A549 (cell line): ENCODE data around the gene HSPB2.

Experiments
- CEBPB ChIP-seq, 2 experiments: fragments of >200 bp in 1 of 2; sonication (Bioruptor Twin) in 1 of 2; formaldehyde crosslinking in 1 of 2; IDR thresholded peaks; 2 replicates each; pipeline ENCODE4 v1.6.1; 2012 to 2016
- EP300 ChIP-seq, 2 experiments: fragments of >200 bp; sonication (Bioruptor Twin); formaldehyde crosslinking; IDR thresholded peaks; 2 replicates in 1 of 2; 3 replicates in 1 of 2; pipeline ENCODE4 v1.6.1; 2016 to 2017
- ESRRA ChIP-seq: fragments of 150-350 bp; IDR thresholded peaks from 2 replicates; pipeline ENCODE4 v1.6.1; 2014; ENCODE audit warnings: mild to moderate bottlenecking, low read length, borderline replicate concordance
- JUN ChIP-seq, 2 experiments: fragments of >200 bp; sonication (Bioruptor Twin); formaldehyde crosslinking; IDR thresholded peaks; 2 replicates in 1 of 2; 3 replicates in 1 of 2; pipeline ENCODE4 v1.6.1; 2016 to 2017
- KDM1A ChIP-seq: fragments of 200-600 bp; sonication (generic); IDR thresholded peaks from 2 replicates; pipeline ENCODE4 v1.6.1; 2016; ENCODE audit warnings: low read depth, mild to moderate bottlenecking
- NFE2L2 ChIP-seq: fragments of 150-350 bp; conservative IDR thresholded peaks from 2 replicates; pipeline ENCODE4 v1.6.1; 2014; ENCODE audit warnings: low read length
- POLR2A ChIP-seq: IDR thresholded peaks from 2 replicates; pipeline ENCODE4 v1.6.1; 2012; ENCODE audit warnings: mild to moderate bottlenecking, low read length
- RCOR1 ChIP-seq: fragments of 150-350 bp; IDR thresholded peaks from 2 replicates; pipeline ENCODE4 v1.6.1; 2014; ENCODE audit warnings: antibody characterized with exemption, low read length, low read depth
- SREBF2 ChIP-seq: fragments of 450-650 bp; IDR thresholded peaks from 2 replicates; pipeline ENCODE4 v1.6.1; 2014; ENCODE audit warnings: mild to moderate bottlenecking, moderate library complexity
- TF ChIP-seq, protein P1 (sequence below): fragments of >200 bp; sonication (Bioruptor Twin); formaldehyde crosslinking; IDR thresholded peaks from 3 replicates; pipeline ENCODE4 v1.5.1; 2016
- TF ChIP-seq, protein P2 (sequence below): fragments of 150-350 bp; IDR thresholded peaks from 2 replicates; pipeline ENCODE4 v1.6.1; 2014; ENCODE audit warnings: low read depth, mild to moderate bottlenecking, low read length
- TF ChIP-seq, protein P3 (sequence below): fragments of 200-600 bp; sonication (generic); IDR thresholded peaks from 2 replicates; pipeline ENCODE4 v1.6.1; 2016; ENCODE audit warnings: antibody characterized with exemption, mild to moderate bottlenecking, moderate library complexity
- TF ChIP-seq, protein P4 (sequence below): fragments of >200 bp; sonication (Bioruptor Twin); formaldehyde crosslinking; IDR thresholded peaks from 3 replicates; pipeline ENCODE4 v1.6.1; 2016
- TF ChIP-seq, protein P5 (sequence below): fragments of 250-450 bp; sonication (Bioruptor Pico); IDR thresholded peaks from 2 replicates; pipeline ENCODE4 v1.5.0; 2020; ENCODE audit warnings: low read depth, mild to moderate bottlenecking, moderate library complexity

DNA sequence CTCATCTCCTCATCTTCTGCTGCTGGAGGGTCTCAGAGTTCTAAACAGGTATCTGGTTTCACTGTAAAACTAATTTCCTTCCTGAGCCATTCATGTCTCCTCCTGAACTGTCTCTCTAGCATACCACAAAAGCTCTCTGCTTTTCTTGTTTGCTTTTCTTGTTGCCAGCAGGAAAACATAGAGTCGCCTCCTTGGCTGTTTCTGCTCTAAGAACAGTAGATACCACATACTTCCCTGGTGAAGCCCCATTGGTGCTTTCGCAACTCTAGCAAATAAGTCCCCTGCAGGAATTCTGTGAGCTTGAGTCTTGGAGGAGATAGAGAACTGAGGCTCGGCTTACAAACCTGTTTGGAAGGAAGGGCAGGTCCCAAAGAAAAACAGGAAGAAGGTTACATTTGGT lies 31.6 kb downstream of the HSPB2 start:
- TF ChIP-seq, protein P1, sequence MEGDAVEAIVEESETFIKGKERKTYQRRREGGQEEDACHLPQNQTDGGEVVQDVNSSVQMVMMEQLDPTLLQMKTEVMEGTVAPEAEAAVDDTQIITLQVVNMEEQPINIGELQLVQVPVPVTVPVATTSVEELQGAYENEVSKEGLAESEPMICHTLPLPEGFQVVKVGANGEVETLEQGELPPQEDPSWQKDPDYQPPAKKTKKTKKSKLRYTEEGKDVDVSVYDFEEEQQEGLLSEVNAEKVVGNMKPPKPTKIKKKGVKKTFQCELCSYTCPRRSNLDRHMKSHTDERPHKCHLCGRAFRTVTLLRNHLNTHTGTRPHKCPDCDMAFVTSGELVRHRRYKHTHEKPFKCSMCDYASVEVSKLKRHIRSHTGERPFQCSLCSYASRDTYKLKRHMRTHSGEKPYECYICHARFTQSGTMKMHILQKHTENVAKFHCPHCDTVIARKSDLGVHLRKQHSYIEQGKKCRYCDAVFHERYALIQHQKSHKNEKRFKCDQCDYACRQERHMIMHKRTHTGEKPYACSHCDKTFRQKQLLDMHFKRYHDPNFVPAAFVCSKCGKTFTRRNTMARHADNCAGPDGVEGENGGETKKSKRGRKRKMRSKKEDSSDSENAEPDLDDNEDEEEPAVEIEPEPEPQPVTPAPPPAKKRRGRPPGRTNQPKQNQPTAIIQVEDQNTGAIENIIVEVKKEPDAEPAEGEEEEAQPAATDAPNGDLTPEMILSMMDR, result no peak
- TF ChIP-seq CEBPB (IDR thresholded peaks at IDR 0.05), result peak; percentile 61 to 69; a peak in 3 of 4 replicates
- TF ChIP-seq, protein P2, sequence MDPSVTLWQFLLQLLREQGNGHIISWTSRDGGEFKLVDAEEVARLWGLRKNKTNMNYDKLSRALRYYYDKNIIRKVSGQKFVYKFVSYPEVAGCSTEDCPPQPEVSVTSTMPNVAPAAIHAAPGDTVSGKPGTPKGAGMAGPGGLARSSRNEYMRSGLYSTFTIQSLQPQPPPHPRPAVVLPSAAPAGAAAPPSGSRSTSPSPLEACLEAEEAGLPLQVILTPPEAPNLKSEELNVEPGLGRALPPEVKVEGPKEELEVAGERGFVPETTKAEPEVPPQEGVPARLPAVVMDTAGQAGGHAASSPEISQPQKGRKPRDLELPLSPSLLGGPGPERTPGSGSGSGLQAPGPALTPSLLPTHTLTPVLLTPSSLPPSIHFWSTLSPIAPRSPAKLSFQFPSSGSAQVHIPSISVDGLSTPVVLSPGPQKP, result no peak
- TF ChIP-seq NFE2L2, result no peak
- TF ChIP-seq POLR2A, result no peak
- TF ChIP-seq, protein P3, sequence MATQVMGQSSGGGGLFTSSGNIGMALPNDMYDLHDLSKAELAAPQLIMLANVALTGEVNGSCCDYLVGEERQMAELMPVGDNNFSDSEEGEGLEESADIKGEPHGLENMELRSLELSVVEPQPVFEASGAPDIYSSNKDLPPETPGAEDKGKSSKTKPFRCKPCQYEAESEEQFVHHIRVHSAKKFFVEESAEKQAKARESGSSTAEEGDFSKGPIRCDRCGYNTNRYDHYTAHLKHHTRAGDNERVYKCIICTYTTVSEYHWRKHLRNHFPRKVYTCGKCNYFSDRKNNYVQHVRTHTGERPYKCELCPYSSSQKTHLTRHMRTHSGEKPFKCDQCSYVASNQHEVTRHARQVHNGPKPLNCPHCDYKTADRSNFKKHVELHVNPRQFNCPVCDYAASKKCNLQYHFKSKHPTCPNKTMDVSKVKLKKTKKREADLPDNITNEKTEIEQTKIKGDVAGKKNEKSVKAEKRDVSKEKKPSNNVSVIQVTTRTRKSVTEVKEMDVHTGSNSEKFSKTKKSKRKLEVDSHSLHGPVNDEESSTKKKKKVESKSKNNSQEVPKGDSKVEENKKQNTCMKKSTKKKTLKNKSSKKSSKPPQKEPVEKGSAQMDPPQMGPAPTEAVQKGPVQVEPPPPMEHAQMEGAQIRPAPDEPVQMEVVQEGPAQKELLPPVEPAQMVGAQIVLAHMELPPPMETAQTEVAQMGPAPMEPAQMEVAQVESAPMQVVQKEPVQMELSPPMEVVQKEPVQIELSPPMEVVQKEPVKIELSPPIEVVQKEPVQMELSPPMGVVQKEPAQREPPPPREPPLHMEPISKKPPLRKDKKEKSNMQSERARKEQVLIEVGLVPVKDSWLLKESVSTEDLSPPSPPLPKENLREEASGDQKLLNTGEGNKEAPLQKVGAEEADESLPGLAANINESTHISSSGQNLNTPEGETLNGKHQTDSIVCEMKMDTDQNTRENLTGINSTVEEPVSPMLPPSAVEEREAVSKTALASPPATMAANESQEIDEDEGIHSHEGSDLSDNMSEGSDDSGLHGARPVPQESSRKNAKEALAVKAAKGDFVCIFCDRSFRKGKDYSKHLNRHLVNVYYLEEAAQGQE, result no peak
- TF ChIP-seq, protein P4, sequence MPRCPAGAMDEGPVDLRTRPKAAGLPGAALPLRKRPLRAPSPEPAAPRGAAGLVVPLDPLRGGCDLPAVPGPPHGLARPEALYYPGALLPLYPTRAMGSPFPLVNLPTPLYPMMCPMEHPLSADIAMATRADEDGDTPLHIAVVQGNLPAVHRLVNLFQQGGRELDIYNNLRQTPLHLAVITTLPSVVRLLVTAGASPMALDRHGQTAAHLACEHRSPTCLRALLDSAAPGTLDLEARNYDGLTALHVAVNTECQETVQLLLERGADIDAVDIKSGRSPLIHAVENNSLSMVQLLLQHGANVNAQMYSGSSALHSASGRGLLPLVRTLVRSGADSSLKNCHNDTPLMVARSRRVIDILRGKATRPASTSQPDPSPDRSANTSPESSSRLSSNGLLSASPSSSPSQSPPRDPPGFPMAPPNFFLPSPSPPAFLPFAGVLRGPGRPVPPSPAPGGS, result no peak
- TF ChIP-seq, protein P5, sequence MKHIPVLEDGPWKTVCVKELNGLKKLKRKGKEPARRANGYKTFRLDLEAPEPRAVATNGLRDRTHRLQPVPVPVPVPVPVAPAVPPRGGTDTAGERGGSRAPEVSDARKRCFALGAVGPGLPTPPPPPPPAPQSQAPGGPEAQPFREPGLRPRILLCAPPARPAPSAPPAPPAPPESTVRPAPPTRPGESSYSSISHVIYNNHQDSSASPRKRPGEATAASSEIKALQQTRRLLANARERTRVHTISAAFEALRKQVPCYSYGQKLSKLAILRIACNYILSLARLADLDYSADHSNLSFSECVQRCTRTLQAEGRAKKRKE (CRISPR knock-in tag), result no peak
- TF ChIP-seq JUN (IDR thresholded peaks at IDR 0.05), result no peak; a peak in 1 of 5 replicates
- TF ChIP-seq RCOR1, result no peak
- TF ChIP-seq KDM1A, result no peak
- no peak for TF ChIP-seq EP300 (IDR thresholded peaks at IDR 0.05)
- no peak for TF ChIP-seq ESRRA
- no peak for TF ChIP-seq SREBF2
